GM12891 (cell line): ENCODE results near the gene PTPRN.

ENCODE experiments used
- PAX5 ChIP-seq: IDR thresholded peaks from 2 replicates; pipeline ENCODE4 v1.6.1; 2011; ENCODE audit warnings: low read length, moderate library complexity, mild to moderate bottlenecking; ENCODE audit not compliant: insufficient read depth, severe bottlenecking
- POLR2A ChIP-seq: IDR thresholded peaks from 2 replicates; pipeline ENCODE4 v1.6.1; 2011; ENCODE audit warnings: low read depth, low read length, control low read depth
- POLR2AphosphoS5 ChIP-seq: IDR thresholded peaks from 2 replicates; pipeline ENCODE4 v1.6.1; 2011; ENCODE audit warnings: low read depth, low read length, control low read depth
- POU2F2 ChIP-seq: IDR thresholded peaks from 2 replicates; pipeline ENCODE4 v1.6.1; 2011; ENCODE audit warnings: low read depth, mild to moderate bottlenecking, control low read depth, low read length, moderate library complexity
- SPI1 ChIP-seq: IDR thresholded peaks from 2 replicates; pipeline ENCODE4 v1.6.1; 2011; ENCODE audit warnings: low read depth, low read length, control low read depth
- TAF1 ChIP-seq: IDR thresholded peaks from 2 replicates; pipeline ENCODE4 v1.6.1; 2011; ENCODE audit warnings: low read depth, low read length, control low read depth

- TF ChIP-seq TAF1, result no peak
- no peak for TF ChIP-seq POLR2A
- TF ChIP-seq POLR2AphosphoS5, result no peak
- no peak for TF ChIP-seq SPI1
- TF ChIP-seq PAX5, result no peak
- no peak for TF ChIP-seq POU2F2
Measured at GRCh38 chr2:219269362-219270054, 39.7 kb downstream of the PTPRN start.
